ENCODE data around the gene DGCR6.
A peak's percentile ranks its signal among the peaks of the same experiment; 100 is the strongest.
"Not testable (repeated sequence)": the region's sequence is repeated elsewhere in the genome, so short reads cannot be mapped to it uniquely, and the experiment has no call there.

Gene DGCR6

GRCh38 chr22:18950141-18950540 lies 44.0 kb downstream of the DGCR6 start:
- TF ChIP-seq, protein P1, sequence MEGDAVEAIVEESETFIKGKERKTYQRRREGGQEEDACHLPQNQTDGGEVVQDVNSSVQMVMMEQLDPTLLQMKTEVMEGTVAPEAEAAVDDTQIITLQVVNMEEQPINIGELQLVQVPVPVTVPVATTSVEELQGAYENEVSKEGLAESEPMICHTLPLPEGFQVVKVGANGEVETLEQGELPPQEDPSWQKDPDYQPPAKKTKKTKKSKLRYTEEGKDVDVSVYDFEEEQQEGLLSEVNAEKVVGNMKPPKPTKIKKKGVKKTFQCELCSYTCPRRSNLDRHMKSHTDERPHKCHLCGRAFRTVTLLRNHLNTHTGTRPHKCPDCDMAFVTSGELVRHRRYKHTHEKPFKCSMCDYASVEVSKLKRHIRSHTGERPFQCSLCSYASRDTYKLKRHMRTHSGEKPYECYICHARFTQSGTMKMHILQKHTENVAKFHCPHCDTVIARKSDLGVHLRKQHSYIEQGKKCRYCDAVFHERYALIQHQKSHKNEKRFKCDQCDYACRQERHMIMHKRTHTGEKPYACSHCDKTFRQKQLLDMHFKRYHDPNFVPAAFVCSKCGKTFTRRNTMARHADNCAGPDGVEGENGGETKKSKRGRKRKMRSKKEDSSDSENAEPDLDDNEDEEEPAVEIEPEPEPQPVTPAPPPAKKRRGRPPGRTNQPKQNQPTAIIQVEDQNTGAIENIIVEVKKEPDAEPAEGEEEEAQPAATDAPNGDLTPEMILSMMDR (IDR thresholded peaks at IDR 0.05; ENCODE audit: insufficient read depth, low read depth, low read length, missing control alignments), result no peak
- H3K4me3 ChIP-seq (ENCODE audit: low read depth, low read length), result no peak overlapping the region
- DNase-seq (ENCODE audit: low read depth), result no peak

DNA sequence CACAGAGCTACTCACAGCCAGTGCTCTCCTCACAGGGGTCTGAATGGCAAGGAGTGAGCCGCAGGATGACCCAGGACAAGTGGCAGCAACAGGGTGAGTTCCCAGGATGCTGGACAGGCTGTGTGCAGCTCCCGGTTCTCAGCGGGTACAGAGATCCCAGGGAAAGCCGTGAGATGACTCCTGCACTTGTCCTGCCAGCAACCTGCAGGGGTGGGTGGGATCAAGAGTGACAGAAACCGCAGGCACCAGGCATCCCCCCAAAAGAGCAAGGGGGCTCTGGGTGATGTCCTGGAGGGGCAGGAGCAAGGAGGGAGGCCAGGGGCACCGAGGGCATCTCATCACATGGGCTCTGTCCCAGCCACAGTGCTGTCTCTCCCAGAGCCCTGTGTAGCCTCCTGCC lies 45.9 kb downstream of the DGCR6 start:
- TF ChIP-seq, protein P1 (IDR thresholded peaks at IDR 0.05; ENCODE audit: insufficient read depth, low read depth, low read length, missing control alignments), result no peak

DNA sequence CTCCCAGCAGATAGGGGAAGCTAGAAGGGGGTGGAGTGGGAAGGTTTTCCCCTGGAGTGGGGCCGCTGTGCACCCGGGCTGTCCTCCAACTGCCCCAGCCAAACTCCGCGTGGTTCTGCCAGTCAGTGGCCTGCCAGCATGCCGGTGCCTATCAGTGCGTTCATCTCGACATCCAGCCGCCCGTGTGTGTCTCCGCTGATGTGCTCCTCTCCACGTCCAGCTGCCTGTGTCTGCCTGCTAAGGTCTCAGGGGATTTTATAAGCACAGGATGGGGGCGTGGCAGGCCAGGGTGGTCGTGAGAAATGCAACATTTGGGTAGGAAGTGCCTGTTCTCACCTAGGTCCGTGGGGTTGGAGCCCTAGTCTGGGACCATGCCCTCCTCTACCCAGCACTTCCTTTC lies 47.0 kb downstream of the DGCR6 start:
- DNase-seq (ENCODE audit: low read depth); H3K4me3 ChIP-seq (ENCODE audit: low read depth, low read length): not testable (repeated sequence)

More for the DNA sequence above, 45.9 kb downstream of the DGCR6 start:
- no peak overlapping the region for H3K4me3 ChIP-seq (ENCODE audit: low read depth, low read length)
- DNase-seq (ENCODE audit: low read depth), result no peak

DNA sequence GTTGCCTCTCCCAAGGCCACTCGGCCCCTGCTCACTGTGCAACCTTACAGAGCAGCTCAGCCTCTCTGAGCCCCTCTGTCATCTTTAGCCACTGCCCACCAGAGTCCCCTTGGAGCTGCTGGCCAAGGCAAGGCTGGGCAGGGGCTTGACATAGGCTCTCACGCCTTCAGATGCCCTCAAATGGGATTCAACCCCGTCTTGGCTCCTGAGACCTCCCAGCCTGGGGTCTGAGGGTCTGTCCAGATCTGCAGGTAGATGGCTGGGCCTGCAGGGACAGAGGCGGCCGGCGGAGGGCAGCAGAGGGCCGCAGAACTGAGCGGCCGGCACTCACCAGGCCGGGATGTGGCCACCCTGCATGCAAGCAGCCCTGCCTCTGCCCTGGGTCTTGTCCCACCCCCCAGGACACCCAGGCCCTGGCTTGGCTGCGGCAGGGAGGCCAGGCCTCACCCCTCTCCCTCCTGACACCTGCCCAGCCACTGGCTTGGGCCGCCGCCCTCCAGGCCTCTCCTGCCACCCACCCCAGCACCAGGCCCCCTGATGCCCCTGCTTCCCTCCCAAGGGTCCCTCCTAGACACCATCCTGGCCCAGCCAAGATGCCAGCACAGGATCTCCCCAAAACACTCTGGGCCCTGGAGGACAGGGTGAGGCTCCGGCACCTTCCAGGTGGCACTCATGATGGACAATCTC lies 48.3 kb downstream of the DGCR6 start:
- TF ChIP-seq, protein P1 (IDR thresholded peaks at IDR 0.05; ENCODE audit: insufficient read depth, low read depth, low read length, missing control alignments), result peak; percentile 84
- H3K4me3 ChIP-seq (ENCODE audit: low read depth, low read length), result not testable (repeated sequence)
- peak; percentile 51 for DNase-seq (ENCODE audit: low read depth)

DNA sequence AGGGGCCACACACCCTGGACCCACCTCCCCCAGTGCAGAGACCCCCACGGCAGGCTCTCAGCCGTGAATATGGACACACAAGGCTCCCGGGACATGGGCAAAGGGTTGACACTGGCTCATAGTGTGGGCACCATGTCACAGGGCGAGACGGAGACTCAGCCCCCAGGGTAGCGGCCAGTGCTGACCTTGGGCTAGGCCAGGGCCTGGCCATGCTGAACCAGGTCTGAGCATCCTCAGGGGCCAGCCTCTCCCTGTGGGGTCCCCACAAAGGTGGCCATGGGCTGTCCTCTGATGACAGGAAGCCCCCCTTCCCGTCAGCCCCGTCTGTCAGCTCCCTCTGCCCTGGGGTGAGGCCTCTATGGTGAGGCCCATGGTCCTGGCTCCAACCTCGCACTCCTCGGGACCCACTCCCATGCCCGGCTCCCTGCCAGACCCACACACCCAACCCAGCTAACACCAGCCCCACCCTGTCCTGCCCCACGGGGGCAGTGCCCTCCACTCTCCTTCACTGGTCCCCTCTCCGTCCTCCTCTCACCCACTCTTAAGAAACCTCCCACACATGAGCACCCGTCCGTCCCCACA lies 49.0 kb downstream of the DGCR6 start:
- TF ChIP-seq, protein P1 (IDR thresholded peaks at IDR 0.05; ENCODE audit: insufficient read depth, low read depth, low read length, missing control alignments), result no peak
- DNase-seq (ENCODE audit: low read depth), result no peak
- H3K4me3 ChIP-seq (ENCODE audit: low read depth, low read length), result no peak overlapping the region

- TF ChIP-seq, protein P1 (IDR thresholded peaks at IDR 0.05; ENCODE audit: insufficient read depth, low read depth, low read length, missing control alignments), result no peak
- DNase-seq (ENCODE audit: low read depth), result no peak
- no peak overlapping the region for H3K4me3 ChIP-seq (ENCODE audit: low read depth, low read length)
Observed at GRCh38 chr22:18955696-18956095, 49.6 kb downstream of the DGCR6 start.

DNA sequence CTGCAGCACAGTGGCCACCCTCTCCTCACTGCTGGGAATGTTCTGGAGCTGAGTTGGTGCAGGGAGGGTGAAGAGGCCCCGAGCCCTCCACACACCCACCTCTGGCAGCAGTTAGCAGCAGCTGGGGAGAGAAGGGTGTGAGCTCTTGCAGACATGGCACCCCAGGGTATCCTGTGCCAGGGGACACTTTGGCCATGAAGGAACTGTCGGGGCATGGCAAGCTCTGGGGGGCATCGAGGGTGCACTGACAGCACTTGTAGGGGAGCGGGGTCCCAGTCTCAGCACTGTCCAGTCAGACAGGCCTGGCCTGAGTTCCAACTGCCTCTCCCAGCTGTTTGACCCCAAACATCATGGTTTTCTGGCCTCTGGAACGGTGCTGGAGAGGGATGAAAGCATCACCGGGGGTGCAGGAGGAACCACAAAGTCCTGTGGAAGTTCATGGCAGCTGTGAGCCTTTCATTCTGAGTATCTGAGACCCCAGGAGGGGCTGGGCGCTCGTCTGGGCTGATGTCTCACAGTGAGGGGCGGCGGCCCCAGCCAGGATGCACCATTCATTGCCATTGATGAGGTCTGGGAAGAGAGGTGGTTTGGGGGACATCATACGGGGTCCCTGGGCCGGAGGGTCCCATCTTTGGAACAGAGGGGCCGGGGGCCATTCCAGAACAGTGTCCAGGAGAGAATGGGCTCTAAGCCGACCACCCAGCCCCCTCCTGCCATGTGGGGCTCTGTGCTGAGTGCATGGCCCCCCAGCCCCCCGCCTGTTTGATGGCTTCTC lies 50.2 kb downstream of the DGCR6 start:
- DNase-seq (ENCODE audit: low read depth); H3K4me3 ChIP-seq (ENCODE audit: low read depth, low read length): not testable (repeated sequence)

DNA sequence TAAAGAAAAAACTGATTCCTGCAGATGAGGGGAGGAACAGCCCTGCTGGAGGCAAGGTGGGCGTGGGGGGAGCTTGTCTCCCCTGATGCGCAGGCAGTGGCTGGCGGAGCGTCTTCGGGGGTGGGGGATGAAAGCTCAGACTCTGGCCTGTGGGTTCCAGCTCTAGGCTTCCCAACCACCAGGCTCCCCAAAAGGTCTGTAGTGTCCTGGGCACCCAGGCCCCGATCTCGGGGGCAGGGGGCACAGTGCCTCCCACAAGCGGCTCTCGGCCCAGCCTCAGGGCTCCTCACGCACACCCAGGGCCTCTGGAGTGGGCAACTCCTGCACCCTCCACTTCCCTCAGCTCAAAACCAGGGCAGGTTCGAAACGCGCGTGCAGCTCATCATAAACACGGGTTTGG lies 50.8 kb downstream of the DGCR6 start:
- DNase-seq (ENCODE audit: low read depth); H3K4me3 ChIP-seq (ENCODE audit: low read depth, low read length): not testable (repeated sequence)

- not testable (repeated sequence) for DNase-seq (ENCODE audit: low read depth); H3K4me3 ChIP-seq (ENCODE audit: low read depth, low read length)
Observed at GRCh38 chr22:18957621-18958320, 51.7 kb downstream of the DGCR6 start.

GRCh38 chr22:18958321-18958705 lies 52.2 kb downstream of the DGCR6 start:
- H3K4me3 ChIP-seq (ENCODE audit: low read depth, low read length); DNase-seq (ENCODE audit: low read depth): not testable (repeated sequence)

DNA sequence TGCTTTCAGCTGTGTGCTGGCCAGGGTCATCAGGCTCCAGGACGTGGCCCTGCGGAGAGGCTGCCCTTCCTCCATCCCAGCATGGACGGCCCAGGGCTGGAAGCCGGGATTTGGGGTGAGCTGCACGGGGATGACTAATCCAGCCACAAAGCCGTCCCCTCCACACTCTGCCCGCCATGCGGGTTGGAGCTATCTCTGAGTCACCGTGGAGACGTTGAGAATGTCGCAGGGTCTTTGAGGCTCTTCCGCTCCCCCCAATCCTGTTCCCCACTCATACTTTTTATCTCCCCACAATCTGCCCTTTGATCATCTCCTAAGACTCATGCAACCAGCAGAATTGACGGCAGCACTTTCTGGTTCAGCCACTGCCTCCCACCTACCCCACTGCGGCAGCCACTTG lies 52.6 kb downstream of the DGCR6 start:
- H3K4me3 ChIP-seq (ENCODE audit: low read depth, low read length); DNase-seq (ENCODE audit: low read depth): not testable (repeated sequence)

DNA sequence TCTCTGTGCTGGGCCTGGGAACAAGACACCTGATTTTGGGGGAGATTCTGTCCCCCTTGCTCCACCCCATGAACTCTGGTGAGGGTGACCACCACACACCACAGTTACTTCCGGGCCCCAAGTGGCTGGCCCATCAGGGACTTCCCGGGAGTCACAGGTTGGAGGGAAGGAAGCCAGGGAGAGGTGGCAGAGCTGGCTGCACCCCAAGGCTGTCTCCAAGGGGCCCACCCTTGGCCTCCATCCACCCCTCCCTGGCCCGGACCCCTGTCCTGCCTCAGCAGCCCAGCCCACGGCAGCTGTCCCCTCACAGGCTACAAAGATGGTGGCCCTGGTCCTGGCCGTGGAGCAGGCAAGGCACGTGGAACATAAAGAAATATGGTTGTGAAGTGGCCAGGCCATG lies 53.1 kb downstream of the DGCR6 start:
- DNase-seq (ENCODE audit: low read depth); H3K4me3 ChIP-seq (ENCODE audit: low read depth, low read length): not testable (repeated sequence)

Measured in GM12865 (cell line).